ENCODE data around the gene PSPN.
"Not testable (repeated sequence)": the region's sequence is repeated elsewhere in the genome, so short reads cannot be mapped to it uniquely, and the experiment has no call there.

The PSPN gene

DNA sequence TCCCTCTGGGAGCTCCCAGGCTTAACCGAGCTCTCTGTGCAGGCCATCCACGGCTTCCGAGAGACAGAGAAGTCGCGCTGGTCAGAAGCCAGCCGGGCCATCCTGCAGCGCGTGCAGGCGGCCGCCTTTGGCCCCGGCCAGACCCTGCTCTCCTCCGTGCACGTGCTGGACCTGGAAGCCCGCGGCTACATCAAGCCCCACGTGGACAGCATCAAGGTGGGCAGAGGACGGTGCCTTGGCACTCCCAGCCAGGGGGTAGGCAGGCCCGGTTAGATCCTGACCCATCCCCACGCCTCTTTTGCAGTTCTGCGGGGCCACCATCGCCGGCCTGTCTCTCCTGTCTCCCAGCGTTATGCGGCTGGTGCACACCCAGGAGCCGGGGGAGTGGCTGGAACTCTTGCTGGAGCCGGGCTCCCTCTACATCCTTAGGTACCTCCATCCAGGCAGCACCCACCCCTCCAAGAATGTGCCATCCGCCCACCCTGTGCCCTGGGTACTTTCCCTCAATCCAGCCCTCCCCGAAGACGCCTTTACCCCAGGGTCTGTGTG, 1.5 kb downstream of the PSPN start:
- Histone ChIP-seq H3K36me3 (peaks cover 52% of the 10 kb centered on the region), H3K9me3 (no peaks in the 10 kb centered on the region), H3K4me3 (peak overlapping the region; percentile 63), H3K9ac (peak overlapping the region; percentile 65; the same call in 1 of the 2 replicates), H3K4me1 (peaks cover 14% of the 10 kb centered on the region), H3K27me3 (no peaks in the 10 kb centered on the region), H3K27ac (peak overlapping the region; percentile 41), H3K4me2 (peak overlapping the region; percentile 89), H4K20me1 (peaks cover 9% of the 10 kb centered on the region; the same call in 1 of the 2 replicates)
- no peak for TF ChIP-seq Cebpa-rat (IDR thresholded peaks at IDR 0.05)

DNA sequence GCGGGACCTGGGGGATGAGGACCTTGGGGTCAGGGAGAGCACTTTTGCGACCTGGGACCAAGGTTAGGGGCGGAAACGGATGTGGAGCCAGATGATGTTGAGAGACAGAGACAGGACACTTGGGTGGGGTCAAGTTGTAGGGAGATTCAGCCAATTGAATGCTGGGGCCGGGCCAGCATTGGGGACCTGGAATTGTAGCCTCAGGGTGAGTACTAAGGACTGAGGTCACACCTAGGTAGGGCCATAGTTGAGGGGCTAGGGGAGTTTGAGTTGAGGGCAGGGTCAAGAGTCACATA, 2.0 kb downstream of the PSPN start:
- Histone ChIP-seq H3K4me3 (peak overlapping the region; percentile 63), H3K36me3 (peaks cover 52% of the 10 kb centered on the region), H3K27ac (peak overlapping the region; percentile 41), H3K9ac (peak overlapping the region; percentile 65; the same call in 1 of the 2 replicates), H4K20me1 (peaks cover 9% of the 10 kb centered on the region; the same call in 1 of the 2 replicates), H3K9me3 (no peaks in the 10 kb centered on the region), H3K4me2 (peak overlapping the region; percentile 89), H3K27me3 (no peaks in the 10 kb centered on the region), H3K4me1 (peaks cover 14% of the 10 kb centered on the region)
- TF ChIP-seq Cebpa-rat (IDR thresholded peaks at IDR 0.05) = no peak

DNA sequence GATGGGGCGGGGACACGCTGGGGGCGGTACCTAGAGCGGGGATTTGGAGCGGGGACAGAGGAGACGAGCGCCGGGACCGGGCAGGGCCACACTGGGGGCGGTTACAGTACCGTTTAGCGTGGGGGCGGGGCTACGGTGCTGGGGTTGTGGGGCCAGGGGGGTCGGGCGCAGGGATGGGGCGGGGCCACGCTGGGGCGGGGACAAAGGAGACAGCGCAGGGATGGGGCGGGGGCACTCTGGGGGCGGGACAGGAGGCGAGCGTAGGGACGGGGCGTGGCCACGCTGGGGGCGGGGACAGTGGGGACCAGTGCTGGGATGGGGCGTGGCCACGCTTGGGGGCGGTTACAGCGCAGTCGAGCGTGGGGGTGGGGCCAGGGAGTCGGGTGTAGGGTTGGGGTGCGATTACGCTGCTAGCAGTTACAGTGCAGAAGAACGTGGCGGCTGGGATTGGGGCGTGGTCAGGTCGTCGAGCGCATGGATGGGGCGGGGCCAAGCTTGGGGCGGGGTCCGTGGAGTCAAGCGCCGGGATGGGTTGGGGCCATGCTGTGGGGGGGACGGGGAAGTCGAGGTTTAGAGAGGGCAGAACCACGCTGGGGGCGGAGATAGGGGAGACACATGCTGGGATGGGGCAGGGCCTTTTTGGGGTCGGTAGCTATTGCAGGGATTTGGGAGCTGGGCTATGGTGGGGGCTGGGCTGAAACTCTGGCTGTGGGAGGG, 2.5 kb downstream of the PSPN start:
- Histone ChIP-seq H3K9me3 (no peaks in the 10 kb centered on the region), H3K27me3 (no peaks in the 10 kb centered on the region), H3K27ac (peak overlapping the region; percentile 86), H3K4me2 (peak overlapping the region; percentile 89), H3K9ac (peak overlapping the region; percentile 88), H3K4me3 (peak overlapping the region; percentile 83), H4K20me1 (peaks cover 9% of the 10 kb centered on the region; the same call in 1 of the 2 replicates), H3K4me1 (peaks cover 14% of the 10 kb centered on the region), H3K36me3 (peaks cover 52% of the 10 kb centered on the region)
- TF ChIP-seq Cebpa-rat (IDR thresholded peaks at IDR 0.05) = no peak

DNA sequence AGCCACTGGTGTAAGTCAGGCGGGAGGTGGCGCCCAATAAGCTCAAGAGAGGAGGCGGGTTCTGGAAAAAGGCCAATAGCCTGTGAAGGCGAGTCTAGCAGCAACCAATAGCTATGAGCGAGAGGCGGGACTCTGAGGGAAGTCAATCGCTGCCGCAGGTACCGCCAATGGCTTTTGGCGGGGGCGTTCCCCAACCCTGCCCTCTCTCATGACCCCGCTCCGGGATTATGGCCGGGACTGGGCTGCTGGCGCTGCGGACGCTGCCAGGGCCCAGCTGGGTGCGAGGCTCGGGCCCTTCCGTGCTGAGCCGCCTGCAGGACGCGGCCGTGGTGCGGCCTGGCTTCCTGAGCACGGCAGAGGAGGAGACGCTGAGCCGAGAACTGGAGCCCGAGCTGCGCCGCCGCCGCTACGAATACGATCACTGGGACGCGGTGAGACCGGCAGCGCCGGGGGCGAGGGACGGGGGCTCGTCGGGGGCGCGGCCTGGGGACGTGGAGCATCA, 3.1 kb downstream of the PSPN start, which contains the start of gene ALKBH7:
Gene ALKBH7, plus strand, starts transcription at position 201 of the 502 bp plus-strand sequence. Its CDS starts 27 bp downstream, at position 228.
- peaks cover 14% of the 10 kb centered on the region for H3K4me1 ChIP-seq
- peak within 1 kb of the TSS; percentile 86 for H3K27ac ChIP-seq
- H4K20me1 ChIP-seq = peaks cover 9% of the 10 kb centered on the region; the same call in 1 of the 2 replicates
- H3K4me3 ChIP-seq = peak within 1 kb of the TSS; percentile 83
- peak within 1 kb of the TSS; percentile 89 for H3K4me2 ChIP-seq
- H3K9ac ChIP-seq = peak within 1 kb of the TSS; percentile 88
- no peak for TF ChIP-seq Cebpa-rat (IDR thresholded peaks at IDR 0.05)
- peaks cover 52% of the 10 kb centered on the region for H3K36me3 ChIP-seq
- no peaks in the 10 kb centered on the region for H3K9me3 ChIP-seq
- H3K27me3 ChIP-seq = no peaks in the 10 kb centered on the region

DNA sequence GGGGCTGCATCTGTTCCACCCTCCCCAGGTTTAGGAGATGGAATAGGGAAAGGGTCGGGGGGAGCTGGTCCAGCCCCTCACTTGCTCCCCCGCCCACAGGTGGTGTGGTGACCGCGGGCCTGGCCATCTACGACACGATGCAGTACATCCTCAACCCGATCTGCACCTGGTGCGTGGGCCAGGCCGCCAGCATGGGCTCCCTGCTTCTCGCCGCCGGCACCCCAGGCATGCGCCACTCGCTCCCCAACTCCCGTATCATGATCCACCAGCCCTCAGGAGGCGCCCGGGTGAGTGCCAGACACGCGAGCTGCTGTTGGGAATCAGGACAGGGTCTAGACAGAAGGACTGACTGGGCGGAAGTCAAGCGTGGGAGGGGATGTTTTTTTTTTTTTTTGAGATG, 11.4 kb downstream of the PSPN start:
- no peak overlapping the region for H3K4me2 ChIP-seq

DNA sequence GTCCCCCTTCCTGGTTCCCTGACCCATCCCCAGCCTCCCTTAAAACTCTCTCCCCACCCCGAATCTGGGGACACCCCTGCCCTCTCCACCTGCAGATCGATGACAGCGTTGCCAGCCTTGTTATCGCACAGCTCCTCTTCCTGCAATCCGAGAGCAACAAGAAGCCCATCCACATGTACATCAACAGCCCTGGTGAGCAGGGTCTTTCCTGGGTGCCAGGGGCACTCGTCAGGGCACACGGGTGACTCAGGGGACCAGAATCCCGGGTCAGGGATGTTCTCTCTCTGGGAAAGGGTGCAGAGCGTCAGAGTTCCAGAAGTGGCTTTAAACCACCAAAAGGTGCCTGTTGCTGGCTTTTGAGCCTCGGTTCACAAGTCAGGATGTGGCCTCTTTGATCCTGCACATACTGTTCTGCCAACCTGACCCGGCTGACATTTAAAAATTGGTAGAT, 13.4 kb downstream of the PSPN start:
- H3K36me3 ChIP-seq = peaks cover 41% of the 10 kb centered on the region
- peak overlapping the region; percentile 88 for H3K9ac ChIP-seq
- 0 out of 2 replicates have a peak, but pooled peaks cover 4% of the 10 kb centered on the region for H4K20me1 ChIP-seq
- no peaks in the 10 kb centered on the region for H3K27me3 ChIP-seq
- H3K4me2 ChIP-seq = peak overlapping the region; percentile 89
- H3K27ac ChIP-seq = peak overlapping the region; percentile 85
- H3K4me1 ChIP-seq = peaks cover 15% of the 10 kb centered on the region
- H3K4me3 ChIP-seq = peak overlapping the region; percentile 90
- no peaks in the 10 kb centered on the region for H3K9me3 ChIP-seq
- TF ChIP-seq Cebpa-rat (IDR thresholded peaks at IDR 0.05) = no peak

More for the DNA sequence above, 11.4 kb downstream of the PSPN start:
- Histone ChIP-seq H3K27ac (no peak overlapping the region), H4K20me1 (0 out of 2 replicates have a peak, but pooled peaks cover 4% of the 10 kb centered on the region), H3K9ac (no peak overlapping the region), H3K36me3 (peaks cover 61% of the 10 kb centered on the region), H3K9me3 (no peaks in the 10 kb centered on the region), H3K4me3 (no peak overlapping the region), H3K4me1 (peaks cover 15% of the 10 kb centered on the region), H3K27me3 (no peaks in the 10 kb centered on the region)
- no peak for TF ChIP-seq Cebpa-rat (IDR thresholded peaks at IDR 0.05)

DNA sequence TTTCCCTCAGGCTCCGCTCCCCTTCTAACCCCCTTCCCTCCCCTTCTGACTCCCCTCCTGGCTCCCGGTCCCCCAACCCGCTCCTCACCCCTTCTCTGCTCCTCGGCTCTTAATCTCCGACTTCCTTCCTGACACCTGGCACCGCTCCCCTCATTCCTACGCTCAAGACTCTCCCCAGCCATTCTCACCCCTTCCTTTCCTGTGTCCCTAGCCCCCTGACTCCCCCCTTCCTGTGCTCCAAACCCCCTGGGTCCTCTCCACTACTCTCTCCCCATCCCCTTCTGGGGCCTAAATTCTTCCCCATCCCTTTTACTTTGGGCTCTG, 13.7 kb downstream of the PSPN start:
- H3K27me3 ChIP-seq = no peaks in the 10 kb centered on the region
- peak overlapping the region; percentile 88 for H3K9ac ChIP-seq
- H3K4me2 ChIP-seq = peak overlapping the region; percentile 89
- no peaks in the 10 kb centered on the region for H3K9me3 ChIP-seq
- H3K36me3 ChIP-seq = peaks cover 38% of the 10 kb centered on the region
- no peak for TF ChIP-seq Cebpa-rat (IDR thresholded peaks at IDR 0.05)
- peaks cover 15% of the 10 kb centered on the region for H3K4me1 ChIP-seq
- 0 out of 2 replicates have a peak, but pooled peaks cover 4% of the 10 kb centered on the region for H4K20me1 ChIP-seq
- H3K4me3 ChIP-seq = peak overlapping the region; percentile 90
- H3K27ac ChIP-seq = peak overlapping the region; percentile 85

DNA sequence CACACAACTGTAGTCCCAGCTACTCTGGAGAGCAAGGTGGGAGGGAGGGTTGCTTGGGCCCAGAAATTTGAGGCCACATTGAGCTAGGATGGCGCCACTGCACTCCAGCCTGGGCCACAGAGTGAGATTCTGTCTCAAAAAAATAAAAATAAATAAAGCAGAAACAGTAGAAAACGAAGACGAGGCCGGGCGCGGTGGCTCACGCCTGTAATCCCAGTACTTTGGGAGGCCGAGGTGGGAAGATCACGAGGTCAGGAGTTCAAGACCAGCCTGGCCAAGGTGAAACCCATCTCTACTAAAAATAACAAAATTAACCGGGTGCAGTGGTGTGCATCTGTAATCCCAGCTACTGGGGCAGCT, 14.9 kb downstream of the PSPN start:
- H3K9me3 ChIP-seq, H3K27me3 ChIP-seq, H4K20me1 ChIP-seq, H3K9ac ChIP-seq: not testable (repeated sequence)
- H3K36me3 ChIP-seq = peaks cover 26% of the 10 kb centered on the region
- peak overlapping the region; percentile 90 for H3K4me3 ChIP-seq
- peaks cover 15% of the 10 kb centered on the region for H3K4me1 ChIP-seq
- peak overlapping the region; percentile 85; the same call in 1 of the 2 replicates for H3K27ac ChIP-seq
- H3K4me2 ChIP-seq = peak overlapping the region; percentile 89; the same call in 1 of the 2 replicates

DNA sequence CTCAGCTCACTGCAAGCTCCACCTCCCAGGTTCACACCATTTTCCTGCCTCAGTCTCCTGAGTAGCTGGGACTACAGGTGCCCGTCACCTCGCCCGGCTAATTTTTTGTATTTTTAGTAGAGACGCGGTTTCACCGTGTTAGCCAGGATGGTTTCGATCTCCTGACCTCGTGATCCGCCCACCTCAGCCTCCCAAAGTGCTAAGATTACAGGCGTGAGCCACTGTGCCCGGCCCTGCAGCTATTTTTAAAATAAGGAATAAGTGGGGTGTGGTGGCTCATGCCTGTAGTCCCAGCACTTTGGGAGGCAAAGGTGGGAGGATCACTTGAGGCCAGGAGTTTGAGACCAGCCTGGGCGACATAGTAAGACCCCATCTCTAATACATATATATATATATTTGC, 15.3 kb downstream of the PSPN start:
- H4K20me1 ChIP-seq, H3K9me3 ChIP-seq, H3K4me3 ChIP-seq, H3K9ac ChIP-seq, H3K4me2 ChIP-seq, H3K27ac ChIP-seq, H3K27me3 ChIP-seq: not testable (repeated sequence)
- H3K36me3 ChIP-seq = peaks cover 22% of the 10 kb centered on the region
- H3K4me1 ChIP-seq = peaks cover 15% of the 10 kb centered on the region

Data from BLaER1 (cell line).